Measurements from ENCODE around the gene PRDM16.

- TF ChIP-seq CTCF (IDR thresholded peaks at IDR 0.05) (no peak), GABPA (IDR thresholded peaks at IDR 0.05; ENCODE audit: low read depth) (no peak), EZH2phosphoT487 (IDR thresholded peaks at IDR 0.05; ENCODE audit: borderline replicate concordance, low read depth) (no peak), EP300 (IDR thresholded peaks at IDR 0.05; ENCODE audit: borderline replicate concordance in 1 of 2, low read depth in 1 of 2, low read length in 1 of 2) (no peak), MEF2A (IDR thresholded peaks at IDR 0.05; ENCODE audit: borderline replicate concordance, low read depth) (no peak), NRF1 (IDR thresholded peaks at IDR 0.05; ENCODE audit: low read depth, low read length) (no peak), TCF12 (IDR thresholded peaks at IDR 0.05) (no peak), RFX5 (IDR thresholded peaks at IDR 0.05; ENCODE audit: low read length) (no peak), POLR2AphosphoS5 (IDR thresholded peaks at IDR 0.05; ENCODE audit: low read depth, low read length) (no peak), MXI1 (IDR thresholded peaks at IDR 0.05; ENCODE audit: low read depth, low read length) (no peak), ELF1 (IDR thresholded peaks at IDR 0.05) (no peak), PBX3 (IDR thresholded peaks at IDR 0.05) (no peak)
Measured at GRCh38 chr1:3251807-3252428, 182.9 kb downstream of the PRDM16 start.

Measured in SK-N-SH (cell line).